HG02885 (cell line): ENCODE measurements around the gene TBATA.

Source experiments
- ATAC-seq: cut with Tn5 transposase; IDR thresholded peaks from one replicate; pipeline ENCODE4 v1.9.1; 2021; ENCODE audit warnings: mild to moderate bottlenecking; ENCODE audit not compliant: unreplicated experiment, poor library complexity

The TBATA gene

GRCh38 chr10:70809011-70809611 lies 23.9 kb upstream of the TBATA start:
- ATAC-seq, result no peak

DNA sequence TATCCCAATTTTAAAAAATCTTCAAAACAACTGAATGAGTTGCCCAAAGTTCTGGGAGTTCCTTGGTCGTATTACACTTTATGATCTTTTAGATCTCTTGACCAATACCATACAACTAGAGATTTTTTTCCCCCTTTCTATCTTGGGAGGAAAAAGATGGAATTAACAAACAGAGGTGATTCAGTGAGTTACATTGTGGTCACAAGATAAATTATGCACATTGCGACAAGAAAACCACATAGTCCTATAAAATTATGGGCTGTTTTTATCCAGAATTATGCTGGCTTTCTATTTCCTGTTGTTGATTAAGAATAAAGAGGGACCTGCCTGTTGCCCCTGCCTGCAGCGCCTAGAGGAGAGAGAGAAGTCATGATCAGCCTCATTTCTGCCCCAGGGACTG lies 22.4 kb upstream of the TBATA start:
- ATAC-seq, result no peak

DNA sequence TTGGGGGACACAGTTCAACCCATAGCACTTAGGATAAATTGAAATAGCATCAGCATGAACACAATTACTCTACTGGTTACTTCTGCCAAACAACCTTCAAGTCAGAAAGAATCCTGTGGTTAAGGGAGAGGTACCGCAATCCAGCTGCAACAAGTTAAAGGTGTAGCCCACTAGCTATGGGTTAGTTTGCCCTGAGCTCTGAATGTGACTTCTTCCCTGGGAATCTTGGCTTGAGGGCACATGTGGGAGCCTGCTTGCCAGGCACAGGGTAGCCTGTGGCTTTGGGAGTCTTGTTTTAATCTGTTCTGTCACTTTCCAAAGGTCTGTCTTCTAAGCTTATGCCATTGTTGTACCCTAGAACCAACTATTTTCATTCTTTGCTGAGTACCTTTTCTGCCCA lies 21.7 kb upstream of the TBATA start:
- ATAC-seq, result no peak

- no peak for ATAC-seq
These were observed 20.5 kb upstream of the TBATA start for GRCh38 chr10:70805619-70806215.

DNA sequence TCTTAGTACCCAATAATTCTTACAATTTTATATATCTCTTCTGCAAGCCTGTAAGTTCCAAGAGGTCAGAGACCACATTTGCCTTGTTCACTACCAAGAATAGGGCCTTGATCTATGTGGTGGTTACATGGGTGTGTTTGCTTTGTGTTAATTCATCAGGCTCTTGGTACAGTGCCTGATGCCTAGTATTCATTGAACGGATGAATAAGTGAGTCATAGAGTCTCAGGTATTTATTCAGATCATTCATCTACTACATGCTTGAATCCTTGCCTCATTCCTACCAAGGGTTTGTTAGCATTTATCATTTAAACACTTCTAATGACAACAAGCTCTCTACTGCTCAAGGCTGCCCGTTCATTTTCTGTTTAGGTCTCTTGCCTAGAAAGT lies 19.2 kb upstream of the TBATA start:
- no peak for ATAC-seq

GRCh38 chr10:70803775-70804420 lies 18.7 kb upstream of the TBATA start:
- ATAC-seq, result no peak

GRCh38 chr10:70801854-70802253 lies 16.7 kb upstream of the TBATA start:
- no peak for ATAC-seq

DNA sequence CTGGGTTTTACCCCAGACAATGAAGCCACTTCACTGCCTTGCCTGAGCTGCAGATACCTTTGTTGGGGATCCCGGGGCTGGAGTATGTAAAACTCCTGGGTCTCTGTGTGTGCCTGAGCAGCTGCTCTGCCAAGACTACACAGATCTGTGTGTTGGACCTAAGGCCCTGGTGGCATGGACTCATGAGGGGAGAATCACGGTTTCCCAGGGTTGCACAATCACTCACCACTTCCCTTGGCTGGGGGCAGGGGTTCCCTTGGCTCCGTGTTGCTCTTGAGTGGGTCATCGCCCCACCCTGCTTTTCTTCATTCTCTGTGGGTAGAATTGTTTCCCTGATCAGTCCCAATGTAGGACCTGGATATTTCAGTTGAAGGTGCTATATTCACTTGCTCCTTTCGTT lies 13.9 kb upstream of the TBATA start:
- ATAC-seq, result no peak

DNA sequence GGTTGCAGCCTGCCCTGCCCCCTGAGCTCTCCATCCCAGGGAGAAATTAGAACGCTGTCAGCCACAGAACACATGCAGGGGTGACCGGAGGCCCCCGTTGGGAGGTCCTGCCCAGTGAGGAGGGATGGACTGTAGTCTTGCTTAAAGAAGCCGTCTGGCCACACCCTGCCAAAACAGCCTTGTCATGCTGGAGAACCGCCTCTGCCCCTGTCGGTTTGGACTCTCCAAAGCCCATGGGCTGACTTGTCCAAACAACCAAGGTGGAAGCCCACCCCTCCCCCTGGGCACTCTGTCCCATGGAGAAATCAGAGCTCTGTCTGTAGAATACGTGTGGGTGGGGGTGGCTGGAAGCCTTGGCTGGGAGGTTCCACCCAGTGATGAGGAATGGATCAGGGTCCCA lies 12.7 kb upstream of the TBATA start:
- ATAC-seq, result no peak

DNA sequence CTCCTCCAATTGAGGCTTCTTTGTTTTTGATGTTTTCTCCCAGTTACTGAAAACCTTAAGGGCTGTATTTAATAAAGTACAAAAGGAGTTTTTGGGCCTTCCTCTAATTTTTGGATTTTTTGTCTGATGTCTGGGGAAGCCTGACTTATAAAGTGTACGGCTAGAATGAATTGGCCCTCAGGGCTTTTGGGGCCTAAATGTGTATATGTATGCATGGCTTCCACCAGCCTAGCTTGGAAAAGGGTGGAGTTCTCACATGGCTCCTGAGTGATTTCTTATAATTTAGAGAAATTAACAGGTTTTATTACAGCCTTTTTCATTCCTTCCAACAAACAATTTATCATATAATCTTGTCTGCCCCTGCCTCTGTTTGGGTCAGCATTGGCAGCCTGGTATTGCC lies 10.4 kb upstream of the TBATA start:
- ATAC-seq, result no peak

GRCh38 chr10:70791386-70792039 lies 6.3 kb upstream of the TBATA start:
- no peak for ATAC-seq

GRCh38 chr10:70786799-70787415 lies 1.7 kb upstream of the TBATA start:
- no peak for ATAC-seq

DNA sequence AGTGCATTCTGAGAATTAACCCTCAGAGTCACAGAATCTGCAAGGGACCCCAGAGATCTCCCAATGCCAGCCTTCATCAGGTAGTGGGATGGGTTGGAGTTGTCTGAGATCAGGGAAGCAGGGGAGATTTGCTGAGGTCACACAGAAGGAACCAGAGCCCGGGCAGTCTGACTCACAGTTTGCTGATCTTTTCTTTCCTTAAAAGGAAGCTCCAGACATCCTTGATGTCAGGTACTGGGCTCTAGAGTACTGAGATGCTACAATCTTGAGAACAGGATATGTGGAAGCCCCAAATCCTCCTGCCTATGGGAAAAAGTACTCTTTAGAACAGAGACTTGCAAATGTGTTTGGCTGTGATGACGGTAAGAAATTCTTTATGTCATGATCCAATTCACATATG lies 706 bp downstream of the TBATA start:
- ATAC-seq, result no peak

- ATAC-seq, result no peak
These were observed 1.2 kb downstream of the TBATA start for GRCh38 chr10:70784016-70784415.

DNA sequence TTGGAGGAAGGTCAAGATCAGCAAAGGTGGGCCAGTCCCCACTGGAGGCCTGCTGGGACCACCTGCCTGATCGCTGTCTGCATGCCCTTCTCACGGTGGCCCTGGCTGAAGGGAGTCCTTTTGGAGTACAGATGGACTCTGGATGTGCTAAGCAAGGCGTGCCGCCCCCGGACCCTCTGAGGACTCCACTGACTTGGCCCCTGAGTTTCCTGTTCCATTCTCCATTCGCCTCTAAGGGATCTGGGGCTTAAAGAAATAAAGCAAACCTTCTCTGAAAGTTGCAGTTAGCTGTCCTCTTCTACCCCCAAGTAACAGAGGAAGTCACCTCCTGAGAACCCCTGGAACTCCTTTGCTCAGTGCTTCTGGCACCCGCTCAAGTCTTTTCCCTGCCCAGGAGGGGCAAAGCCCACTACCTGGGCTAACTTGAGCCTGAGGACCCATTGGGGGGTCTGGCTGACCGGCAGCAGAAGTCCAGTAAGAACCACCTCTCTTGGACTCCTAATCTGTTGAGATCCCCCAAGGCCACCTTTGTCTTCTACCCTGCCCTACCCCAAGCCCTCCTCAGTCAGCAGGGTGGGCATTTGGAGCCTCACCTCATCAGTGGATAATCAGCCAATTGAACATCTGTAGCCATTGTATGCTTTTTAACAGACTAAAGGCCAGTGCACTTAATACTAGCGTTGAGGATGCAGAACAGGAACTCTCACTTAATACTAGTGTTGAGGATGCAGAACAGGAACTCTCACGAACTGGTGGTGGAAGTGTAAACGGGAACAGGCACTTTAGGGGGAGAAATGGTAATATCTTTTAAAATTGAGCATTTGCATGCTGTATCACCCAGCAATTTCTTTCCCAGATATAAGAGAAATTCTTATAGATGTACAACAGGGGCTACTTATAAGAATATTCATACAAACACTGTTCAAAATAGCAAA lies 2.2 kb downstream of the TBATA start:
- ATAC-seq, result no peak

DNA sequence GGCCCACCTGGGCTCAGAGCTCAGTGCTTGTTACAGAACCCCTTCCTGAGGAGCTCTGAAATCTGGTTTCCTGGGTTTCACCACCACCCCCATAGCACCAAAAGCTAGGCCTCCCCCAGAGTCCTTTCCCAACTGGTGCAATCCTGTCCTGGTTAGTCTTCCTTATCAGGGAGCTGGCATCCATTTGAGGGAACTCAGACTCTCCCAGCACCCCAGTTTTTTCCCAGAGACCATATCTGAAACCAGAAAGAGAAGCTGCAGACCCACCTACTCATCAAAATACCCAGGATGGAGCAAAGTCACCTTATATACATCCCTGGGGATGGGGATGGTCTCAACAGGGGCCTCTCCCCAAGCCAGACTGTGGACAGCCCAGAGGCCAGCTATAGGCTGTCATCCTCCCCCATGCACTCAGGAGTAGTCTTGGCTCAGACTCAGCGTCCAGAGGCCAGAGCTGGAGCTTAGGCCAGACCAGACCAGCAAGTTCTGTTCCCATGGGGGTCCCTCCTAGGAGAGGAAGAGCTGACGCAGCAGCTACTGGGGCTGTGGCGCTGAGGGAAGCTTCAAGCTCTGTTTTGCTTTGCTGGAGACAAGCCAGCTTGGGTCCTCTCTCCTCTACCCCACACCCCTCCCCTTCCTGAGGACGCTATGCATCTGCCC lies 3.0 kb downstream of the TBATA start:
- no peak for ATAC-seq

DNA sequence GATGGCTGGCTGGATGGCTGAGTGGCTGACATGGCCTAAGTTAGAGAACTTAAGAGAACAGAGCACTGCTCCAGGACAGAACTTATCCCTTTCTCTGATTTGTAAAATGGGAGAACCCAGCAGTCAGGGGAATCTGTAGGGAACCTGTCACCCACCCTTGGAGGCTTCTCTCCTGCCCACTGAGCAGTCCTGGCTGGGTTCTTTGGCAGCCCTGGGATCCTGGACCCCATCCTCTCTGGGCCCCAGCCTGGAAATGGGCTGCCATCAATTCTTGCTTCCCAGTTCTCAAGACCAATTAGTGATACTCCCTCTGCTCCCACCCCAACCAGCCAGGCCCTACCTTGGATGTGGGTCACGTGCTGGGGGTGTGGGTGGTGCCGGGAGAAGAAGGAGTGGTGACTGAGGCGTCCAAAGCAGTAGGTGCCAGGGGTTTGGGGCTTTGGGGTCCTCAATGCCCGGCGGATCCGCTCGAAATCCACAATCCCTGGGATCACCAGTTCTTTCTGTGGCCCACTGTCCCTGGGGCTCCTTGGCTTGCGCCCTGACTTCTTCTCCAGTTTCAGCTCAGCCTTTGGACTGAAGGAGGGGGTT lies 3.6 kb downstream of the TBATA start:
- no peak for ATAC-seq

GRCh38 chr10:70780772-70781171 lies 4.4 kb downstream of the TBATA start:
- ATAC-seq, result no peak

GRCh38 chr10:70780370-70780760 lies 4.8 kb downstream of the TBATA start:
- ATAC-seq, result no peak
